Measurements from ENCODE around the gene EP300.
"Not testable (repeated sequence)": the region's sequence is repeated elsewhere in the genome, so short reads cannot be mapped to it uniquely, and the experiment has no call there.

Gene EP300

GRCh38 chr22:41092023-41092817 lies at the start of gene EP300:
TSS of gene EP300 (plus strand) at chr22:41092592. CDS start at chr22:41093005, 413 bp downstream.
- in situ Hi-C loops (cut with HindIII; ENCODE audit: low sequenced_read_pairs) = no loop called here

- in situ Hi-C loops (cut with HindIII; ENCODE audit: low sequenced_read_pairs) = no loop called here
Measured at GRCh38 chr22:41043722-41044121, 48.7 kb upstream of the EP300 start.

- in situ Hi-C loops (cut with HindIII; ENCODE audit: low sequenced_read_pairs) = not testable (repeated sequence)
Measured at GRCh38 chr22:41045575-41045974, 46.8 kb upstream of the EP300 start.

GRCh38 chr22:41047801-41048211 lies 44.6 kb upstream of the EP300 start:
- in situ Hi-C loops (cut with HindIII; ENCODE audit: low sequenced_read_pairs) = no loop called here

- in situ Hi-C loops (cut with HindIII; ENCODE audit: low sequenced_read_pairs) = not testable (repeated sequence)
Measured at GRCh38 chr22:41048345-41048744, 44.0 kb upstream of the EP300 start.

GRCh38 chr22:41048791-41049717 lies 43.3 kb upstream of the EP300 start:
- in situ Hi-C loops (cut with HindIII; ENCODE audit: low sequenced_read_pairs) = no loop called here

- in situ Hi-C loops (cut with HindIII; ENCODE audit: low sequenced_read_pairs) = not testable (repeated sequence)
Measured at GRCh38 chr22:41049795-41050194, 42.6 kb upstream of the EP300 start.

- in situ Hi-C loops (cut with HindIII; ENCODE audit: low sequenced_read_pairs) = no loop called here
Measured at GRCh38 chr22:41050883-41051282, 41.5 kb upstream of the EP300 start.

- in situ Hi-C loops (cut with HindIII; ENCODE audit: low sequenced_read_pairs) = no loop called here
Measured at GRCh38 chr22:41052661-41053490, 39.5 kb upstream of the EP300 start.

GRCh38 chr22:41057076-41057475 lies 35.3 kb upstream of the EP300 start:
- in situ Hi-C loops (cut with HindIII; ENCODE audit: low sequenced_read_pairs) = no loop called here

GRCh38 chr22:41062146-41062545 lies 30.2 kb upstream of the EP300 start:
- in situ Hi-C loops (cut with HindIII; ENCODE audit: low sequenced_read_pairs) = no loop called here

GRCh38 chr22:41064326-41064725 lies 28.1 kb upstream of the EP300 start:
- in situ Hi-C loops (cut with HindIII; ENCODE audit: low sequenced_read_pairs) = not testable (repeated sequence)

- in situ Hi-C loops (cut with HindIII; ENCODE audit: low sequenced_read_pairs) = not testable (repeated sequence)
Measured at GRCh38 chr22:41066341-41066740, 26.1 kb upstream of the EP300 start.

- in situ Hi-C loops (cut with HindIII; ENCODE audit: low sequenced_read_pairs) = not testable (repeated sequence)
Measured at GRCh38 chr22:41067968-41068367, 24.4 kb upstream of the EP300 start.

- in situ Hi-C loops (cut with HindIII; ENCODE audit: low sequenced_read_pairs) = no loop called here
Measured at GRCh38 chr22:41070665-41071331, 21.6 kb upstream of the EP300 start.

GRCh38 chr22:41074061-41074460 lies 18.3 kb upstream of the EP300 start:
- in situ Hi-C loops (cut with HindIII; ENCODE audit: low sequenced_read_pairs) = no loop called here

GRCh38 chr22:41074466-41074865 lies 17.9 kb upstream of the EP300 start:
- in situ Hi-C loops (cut with HindIII; ENCODE audit: low sequenced_read_pairs) = no loop called here

GRCh38 chr22:41074941-41075710 lies 17.3 kb upstream of the EP300 start:
- in situ Hi-C loops (cut with HindIII; ENCODE audit: low sequenced_read_pairs) = no loop called here

GRCh38 chr22:41075946-41076345 lies 16.4 kb upstream of the EP300 start:
- in situ Hi-C loops (cut with HindIII; ENCODE audit: low sequenced_read_pairs) = no loop called here

GRCh38 chr22:41076857-41077256 lies 15.5 kb upstream of the EP300 start:
- in situ Hi-C loops (cut with HindIII; ENCODE audit: low sequenced_read_pairs) = no loop called here
